Activated naive CD4-positive, alpha-beta T cell treated with anti-CD3 and anti-CD28 coated beads, Interleukin-2, amount 50 U/mL, for 72 hours (primary cell): ENCODE measurements around the gene ENPP1. TPM values are rescaled to one million over a fixed set of nuclear protein-coding genes. Genes with fewer than 3 reads are reported as not detected.
"Not testable (repeated sequence)": the region's sequence is repeated elsewhere in the genome, so short reads cannot be mapped to it uniquely, and the experiment has no call there.

Experiments
- ATAC-seq, 2 donors: fragments of 150-1000 bp; cut with Tn5 transposase; 2 replicates each; pipeline ENCODE4 v1.10.0; 2021; ENCODE audit warnings: mild to moderate bottlenecking in 2 of 2, moderate library complexity in 2 of 2
- DNase-seq, 2 donors: peaks; one replicate each; pipeline ENCODE4 v3.0.0; 2021 to 2022; ENCODE audit warnings: low spot score in 2 of 2
- H3K27ac Mint-ChIP-seq, 2 donors: one replicate each; pipeline ENCODE4 v1.8.0; 2022; ENCODE audit warnings: mild to moderate bottlenecking in 2 of 2, mixed read lengths in 2 of 2
- H3K36me3 Mint-ChIP-seq, 2 donors: one replicate each; pipeline ENCODE4 v1.8.0; 2022; ENCODE audit warnings: mixed read lengths in 2 of 2
- H3K9me3 Mint-ChIP-seq, 2 donors: one replicate each; pipeline ENCODE4 v1.8.0; 2022; ENCODE audit warnings: mixed read lengths in 2 of 2
- total RNA-seq, 2 donors: library from RNA; stranded (reverse); gene quantifications; one replicate each; pipeline ENCODE4 v1.2.3, GENCODE V29; 2022

The ENPP1 gene
- total RNA-seq, 2 donors from 2014 or later: 0.35 to 0.36 TPM

GRCh38 chr6:131885237-131885636 lies 77.4 kb downstream of the ENPP1 start:
- no peak for ATAC-seq
- Mint-ChIP-seq H3K27ac (no peak overlapping the region), H3K36me3 (no peaks in the 10 kb centered on the region), H3K9me3 (no peaks in the 10 kb centered on the region)
- DNase-seq: no peak

- Mint-ChIP-seq H3K27ac (no peak overlapping the region), H3K9me3 (no peaks in the 10 kb centered on the region), H3K36me3 (no peaks in the 10 kb centered on the region)
- ATAC-seq: no peak
- DNase-seq: no peak
Observed at GRCh38 chr6:131886517-131886916, 78.7 kb downstream of the ENPP1 start.

GRCh38 chr6:131890091-131890490 lies 82.3 kb downstream of the ENPP1 start:
- Mint-ChIP-seq H3K36me3 (no peaks in the 10 kb centered on the region), H3K9me3 (no peaks in the 10 kb centered on the region), H3K27ac (no peak overlapping the region)
- no peak for ATAC-seq
- DNase-seq: no peak

- peaks cover 0 to 8% of the 10 kb centered on the region in 2 donors for H3K9me3 Mint-ChIP-seq
- DNase-seq: no peak
- H3K36me3 Mint-ChIP-seq: peaks cover 2 to 7% of the 10 kb centered on the region in 2 donors
- H3K27ac Mint-ChIP-seq: no peak overlapping the region
- ATAC-seq: no peak
Observed at GRCh38 chr6:131893198-131893597, 85.4 kb downstream of the ENPP1 start.

GRCh38 chr6:131894493-131895424 lies 86.9 kb downstream of the ENPP1 start:
- Mint-ChIP-seq H3K36me3 (peaks cover 4 to 9% of the 10 kb centered on the region in 2 donors), H3K9me3 (peaks cover 0 to 10% of the 10 kb centered on the region in 2 donors), H3K27ac (no peak overlapping the region)
- DNase-seq (no peak), ATAC-seq (no peak)

- ATAC-seq (no peak), DNase-seq (no peak)
- Mint-ChIP-seq H3K9me3 (peaks cover 0 to 10% of the 10 kb centered on the region in 2 donors), H3K27ac (no peak overlapping the region), H3K36me3 (peaks cover 4 to 9% of the 10 kb centered on the region in 2 donors)
Observed at GRCh38 chr6:131897050-131897435, 89.2 kb downstream of the ENPP1 start.

GRCh38 chr6:131897621-131898020 lies 89.8 kb downstream of the ENPP1 start:
- ATAC-seq (no peak), DNase-seq (no peak)
- peaks cover 4 to 9% of the 10 kb centered on the region in 2 donors for H3K36me3 Mint-ChIP-seq
- peaks cover 0 to 10% of the 10 kb centered on the region in 2 donors for H3K9me3 Mint-ChIP-seq
- H3K27ac Mint-ChIP-seq: no peak overlapping the region

GRCh38 chr6:131898718-131899117 lies 90.9 kb downstream of the ENPP1 start:
- Mint-ChIP-seq H3K9me3 (peaks cover 0 to 10% of the 10 kb centered on the region in 2 donors), H3K36me3 (peaks cover 4 to 9% of the 10 kb centered on the region in 2 donors), H3K27ac (no peak overlapping the region)
- DNase-seq: no peak
- ATAC-seq: no peak

GRCh38 chr6:131900231-131900630 lies 92.4 kb downstream of the ENPP1 start:
- no peak for DNase-seq
- Mint-ChIP-seq H3K9me3 (peaks cover 0 to 10% of the 10 kb centered on the region in 2 donors), H3K36me3 (peaks cover 4 to 9% of the 10 kb centered on the region in 2 donors), H3K27ac (no peak overlapping the region)
- ATAC-seq: no peak

GRCh38 chr6:131901326-131901873 lies 93.6 kb downstream of the ENPP1 start:
- H3K9me3 Mint-ChIP-seq, DNase-seq, H3K27ac Mint-ChIP-seq, ATAC-seq, H3K36me3 Mint-ChIP-seq: not testable (repeated sequence)

GRCh38 chr6:131903734-131904133 lies 95.9 kb downstream of the ENPP1 start:
- H3K27ac Mint-ChIP-seq, H3K36me3 Mint-ChIP-seq, H3K9me3 Mint-ChIP-seq, DNase-seq, ATAC-seq: not testable (repeated sequence)

- H3K36me3 Mint-ChIP-seq, DNase-seq, ATAC-seq, H3K27ac Mint-ChIP-seq, H3K9me3 Mint-ChIP-seq: not testable (repeated sequence)
Observed at GRCh38 chr6:131908787-131909186, 101.0 kb downstream of the ENPP1 start.

- peak; percentile 71 to 88 for ATAC-seq
- peak in 1 of 2 donors; percentile 82 for DNase-seq
- no peaks in the 10 kb centered on the region for H3K36me3 Mint-ChIP-seq
- no peak overlapping the region for H3K27ac Mint-ChIP-seq
- no peaks in the 10 kb centered on the region for H3K9me3 Mint-ChIP-seq
Observed at GRCh38 chr6:131909408-131910218, 101.8 kb downstream of the ENPP1 start.

GRCh38 chr6:131910219-131910589 lies 102.4 kb downstream of the ENPP1 start:
- Mint-ChIP-seq H3K9me3 (no peaks in the 10 kb centered on the region), H3K27ac (no peak overlapping the region), H3K36me3 (no peaks in the 10 kb centered on the region)
- DNase-seq (no peak), ATAC-seq (peak in 1 of 2 donors; percentile 47)

- H3K9me3 Mint-ChIP-seq: peaks cover 0 to 2% of the 10 kb centered on the region in 2 donors
- ATAC-seq (no peak), DNase-seq (no peak)
- H3K36me3 Mint-ChIP-seq: peaks cover 0 to 2% of the 10 kb centered on the region in 2 donors
- no peak overlapping the region for H3K27ac Mint-ChIP-seq
Observed at GRCh38 chr6:131910956-131911355, 103.1 kb downstream of the ENPP1 start.

- DNase-seq (no peak), ATAC-seq (no peak)
- H3K27ac Mint-ChIP-seq: no peak overlapping the region
- H3K36me3 Mint-ChIP-seq: peaks cover 0 to 8% of the 10 kb centered on the region in 2 donors
- peaks cover 0 to 9% of the 10 kb centered on the region in 2 donors for H3K9me3 Mint-ChIP-seq
Observed at GRCh38 chr6:131911951-131912350, 104.1 kb downstream of the ENPP1 start.

- ATAC-seq (no peak), DNase-seq (no peak)
- H3K9me3 Mint-ChIP-seq: peaks cover 0 to 9% of the 10 kb centered on the region in 2 donors
- no peak overlapping the region for H3K27ac Mint-ChIP-seq
- H3K36me3 Mint-ChIP-seq: peaks cover 0 to 8% of the 10 kb centered on the region in 2 donors
Observed at GRCh38 chr6:131914234-131914633, 106.4 kb downstream of the ENPP1 start.
